ENCODE measurements around the gene VWA8. TPM values are rescaled to one million over a fixed set of nuclear protein-coding genes. Genes with fewer than 3 reads are reported as not detected.

Gene VWA8
- 6.1 to 8.8 TPM (median 7.3 TPM) in 5 replicates for total RNA-seq (2022; extraction: Qiagen RNA extraction)

GRCh38 chr13:41960637-41961465, at the start of gene VWA8:
VWA8 (minus strand) TSS chr13:41961109; CDS start chr13:41961015, 94 bp downstream.

Other genes starting within 250 kb of the VWA8 start
- gene DGKH, start 87.5 kb upstream of the VWA8 start, total RNA-seq (2022; extraction: Qiagen RNA extraction): 5.1 to 7.9 TPM (median 7.3 TPM) in 5 replicates

Data from A549 treated with dexamethasone at 1 μM for 4 hours (cell line).